SHP77 treated with DMSO at 0.1 percent for 48 hours (cell line): ENCODE results near the gene HAND1.

Experiments
- DNase-seq: peaks from one replicate; lab custom pipeline; 2025; lab: John Stamatoyannopoulos, UW

HAND1 gene

GRCh38 chr5:154455585-154455984 is 22.4 kb downstream of the HAND1 start:
- no peak for DNase-seq

GRCh38 chr5:154451957-154452356 is 26.1 kb downstream of the HAND1 start:
- DNase-seq, result no peak

- no peak for DNase-seq
Measured at GRCh38 chr5:154449786-154450185, 28.2 kb downstream of the HAND1 start.

GRCh38 chr5:154447089-154447725 is 30.8 kb downstream of the HAND1 start:
- no peak for DNase-seq

GRCh38 chr5:154446195-154447088 is 31.6 kb downstream of the HAND1 start:
- no peak for DNase-seq

- peak; percentile 83 for DNase-seq
Measured at GRCh38 chr5:154445422-154446194, 32.4 kb downstream of the HAND1 start, which contains the start of gene SAP30L. SAP30L (plus strand) TSS chr5:154445997; CDS start chr5:154446605, 608 bp downstream.

GRCh38 chr5:154444556-154445421 is 33.2 kb downstream of the HAND1 start:
- no peak for DNase-seq

GRCh38 chr5:154442801-154443200 is 35.2 kb downstream of the HAND1 start:
- no peak for DNase-seq

DNA sequence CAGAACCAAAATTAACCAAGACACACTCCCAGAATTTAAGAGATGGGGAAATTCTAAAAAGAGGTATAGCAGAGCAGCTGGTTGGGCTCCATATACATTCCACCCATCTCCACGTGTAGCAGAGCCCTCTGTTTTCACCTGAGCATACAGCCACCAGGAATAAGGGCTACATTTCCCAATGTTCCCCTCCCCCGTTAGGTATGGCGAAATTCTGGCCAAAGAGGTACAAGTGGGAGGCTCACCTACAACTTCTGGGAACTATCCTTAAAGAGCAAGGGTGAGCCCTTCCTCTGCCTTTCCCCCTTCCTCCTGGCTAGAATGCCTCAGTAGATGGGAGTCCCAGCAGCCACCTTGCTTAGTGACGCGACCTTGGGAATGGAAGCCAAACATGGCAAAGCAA is 37.5 kb downstream of the HAND1 start:
- no peak for DNase-seq

GRCh38 chr5:154437281-154437965 is 40.6 kb downstream of the HAND1 start:
- no peak for DNase-seq

DNA sequence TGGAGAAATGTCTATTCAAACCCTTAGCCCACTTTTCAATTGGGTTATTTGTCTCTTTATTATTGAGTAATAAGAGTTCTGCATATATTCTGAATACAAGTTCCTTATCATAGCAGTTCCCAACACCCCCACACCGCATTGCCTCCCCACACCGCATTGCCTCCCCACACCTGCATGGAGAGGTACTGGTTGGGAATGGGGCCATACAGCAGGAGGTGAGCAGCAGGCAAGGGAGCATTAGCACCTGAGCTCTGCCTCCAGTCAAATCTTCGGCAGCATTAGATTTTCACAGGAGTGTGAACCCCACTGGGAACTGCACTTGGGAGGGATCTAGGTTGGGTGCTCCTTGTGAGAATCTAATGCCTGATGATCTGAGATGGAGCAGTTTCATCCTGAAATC is 42.8 kb downstream of the HAND1 start:
- DNase-seq, result no peak

DNA sequence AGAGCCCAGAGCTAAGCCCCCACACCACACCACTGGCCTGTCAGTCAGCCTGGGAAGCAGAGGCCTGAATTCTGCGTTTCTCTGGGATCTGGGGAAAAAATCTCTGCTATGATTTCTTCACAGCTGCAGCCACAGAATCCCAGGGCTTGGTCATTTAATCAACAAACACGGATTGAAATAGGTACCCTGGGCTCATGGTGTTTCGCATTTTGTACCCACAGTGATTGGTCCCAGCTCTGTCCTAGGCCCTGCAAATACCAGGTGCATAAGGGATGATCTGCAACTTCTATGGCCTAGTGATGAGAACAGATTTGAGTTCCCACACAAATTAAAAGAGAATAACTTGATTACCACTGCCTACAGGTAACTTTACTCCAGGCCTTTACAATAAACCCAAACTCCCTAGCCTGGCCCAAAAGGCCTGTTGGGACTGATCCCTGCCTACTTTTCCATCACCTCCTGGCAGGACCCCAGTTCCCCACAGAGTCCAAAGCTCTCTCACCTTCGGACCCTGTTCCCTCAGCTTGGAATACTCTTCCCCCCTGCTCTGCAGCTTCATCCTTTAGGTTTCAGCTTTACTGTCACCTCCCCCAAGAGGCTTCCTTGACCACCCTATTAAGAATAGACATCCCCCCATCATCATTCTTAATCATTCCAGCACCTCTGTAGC is 46.9 kb downstream of the HAND1 start:
- DNase-seq, result no peak

DNA sequence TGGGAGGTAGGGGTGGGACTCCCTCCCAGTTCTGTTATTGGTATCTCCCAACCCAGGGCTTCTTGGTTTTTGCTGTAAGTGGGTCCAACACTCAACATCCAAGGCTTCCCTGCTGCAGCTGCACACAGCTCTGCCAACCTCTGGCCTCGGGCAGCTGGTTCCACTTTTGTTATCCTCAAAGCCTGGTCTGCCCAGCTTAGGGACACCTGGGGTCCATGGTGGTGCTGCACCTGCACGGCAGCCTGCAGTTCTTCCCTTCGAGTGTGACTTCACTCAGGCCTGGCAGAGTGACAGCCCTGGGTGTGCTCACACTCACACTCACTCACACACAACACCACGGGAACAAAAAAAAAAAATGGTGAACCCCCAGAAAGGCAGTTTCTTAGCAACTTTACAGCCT is 47.6 kb downstream of the HAND1 start:
- no peak for DNase-seq

DNA sequence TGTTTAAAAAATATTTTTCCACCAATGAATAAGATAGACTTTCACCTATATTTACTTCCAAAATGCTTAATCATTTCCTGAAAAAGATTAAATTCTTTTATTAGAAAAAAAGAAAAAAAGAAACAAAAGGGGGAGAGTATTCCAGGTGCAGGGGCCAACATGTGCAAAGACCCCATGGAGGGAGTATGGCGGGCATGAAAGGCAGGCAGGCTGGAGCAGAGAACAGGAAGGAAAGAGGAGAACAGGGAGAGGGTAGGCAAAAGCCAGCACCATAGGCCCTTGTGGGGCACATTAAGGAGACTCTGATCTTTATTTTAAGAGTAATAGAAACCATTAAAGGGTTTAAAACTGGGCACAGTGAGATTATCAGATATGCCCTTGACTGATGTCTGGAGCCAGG is 48.7 kb downstream of the HAND1 start:
- DNase-seq, result no peak

DNA sequence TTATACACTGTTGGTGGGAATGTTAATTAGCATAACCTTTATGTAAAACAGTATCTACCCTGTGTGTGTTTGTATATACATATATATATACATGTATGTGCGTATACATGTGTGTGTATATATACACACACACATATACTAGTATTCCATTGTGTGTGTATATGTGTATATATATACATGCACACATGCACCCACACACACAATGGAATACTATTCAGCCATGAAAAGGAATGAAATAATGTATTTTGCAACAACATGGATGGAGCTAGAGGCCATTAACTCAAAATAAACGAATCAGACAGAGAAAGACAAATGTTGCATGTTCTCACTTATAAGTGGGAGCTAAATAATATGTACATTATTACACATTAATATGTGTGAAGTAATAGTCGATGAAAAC is 49.8 kb downstream of the HAND1 start:
- DNase-seq, result no peak
